NCI-H146 treated with DMSO at 0.1 percent for 48 hours (cell line): ENCODE results near the gene GULP1.
"Not testable (repeated sequence)": the region's sequence is repeated elsewhere in the genome, so short reads cannot be mapped to it uniquely, and the experiment has no call there.

Experiments used
- DNase-seq: peaks from one replicate; lab custom pipeline; 2025; ENCODE audit not compliant: unreplicated experiment; lab: John Stamatoyannopoulos, UW

The GULP1 gene

DNA sequence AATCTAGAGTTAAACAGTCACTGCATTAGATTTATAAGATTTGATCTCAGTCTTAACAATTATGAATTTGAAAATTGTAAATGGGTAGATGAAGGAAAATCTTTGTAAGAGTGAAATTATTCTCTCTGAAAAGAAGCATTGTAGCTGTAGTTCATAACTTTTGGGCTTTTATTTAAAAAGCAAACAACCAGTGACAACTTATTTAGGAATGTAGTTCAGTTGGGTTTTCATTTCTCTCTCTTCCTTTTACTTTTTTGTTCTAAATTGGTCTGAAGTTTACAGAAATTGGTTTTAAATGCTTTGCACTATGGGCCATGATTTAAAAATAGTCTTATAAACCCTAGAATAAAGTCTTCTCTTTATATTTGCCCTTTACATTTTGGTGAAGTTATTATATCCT, 296.6 kb downstream of the GULP1 start:
- DNase-seq: no peak

DNA sequence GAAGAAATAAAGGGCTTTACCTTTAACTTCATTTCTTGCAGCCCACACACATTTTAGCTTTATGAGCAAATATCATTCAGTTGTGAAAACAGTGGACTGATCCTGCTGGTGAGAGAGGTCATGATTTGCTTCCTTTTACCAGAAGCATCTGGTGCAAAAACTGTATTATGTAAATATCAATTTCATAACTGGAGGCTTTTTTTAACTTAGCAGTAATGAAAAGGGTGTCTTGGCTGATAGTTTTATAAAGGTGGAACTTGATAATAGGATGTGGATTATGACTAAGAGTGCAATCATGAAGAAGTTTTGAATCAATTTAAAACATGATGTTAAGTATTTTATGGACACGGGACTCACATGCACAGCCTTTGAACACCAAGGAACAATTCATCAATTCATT, 304.4 kb downstream of the GULP1 start:
- no peak for DNase-seq

DNA sequence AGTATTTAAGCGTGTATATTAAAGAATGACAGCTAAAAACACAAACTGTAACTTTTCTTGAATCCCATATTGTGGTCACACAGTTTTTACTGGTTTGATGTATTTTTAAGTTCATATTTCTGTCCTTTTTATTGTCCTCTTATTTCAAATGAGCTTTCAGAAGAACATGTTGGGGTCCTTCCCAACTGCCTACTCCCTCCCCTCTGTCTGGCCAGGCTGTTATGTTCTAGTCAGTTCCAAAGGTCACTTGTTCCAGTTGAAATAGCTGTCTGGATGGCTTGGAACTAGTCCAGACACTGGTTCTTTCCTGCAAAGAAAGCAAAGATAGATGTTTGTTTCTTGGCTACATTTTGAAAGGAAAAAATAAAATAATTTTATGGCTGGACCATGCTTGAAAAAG, 306.9 kb downstream of the GULP1 start:
- no peak for DNase-seq

DNA sequence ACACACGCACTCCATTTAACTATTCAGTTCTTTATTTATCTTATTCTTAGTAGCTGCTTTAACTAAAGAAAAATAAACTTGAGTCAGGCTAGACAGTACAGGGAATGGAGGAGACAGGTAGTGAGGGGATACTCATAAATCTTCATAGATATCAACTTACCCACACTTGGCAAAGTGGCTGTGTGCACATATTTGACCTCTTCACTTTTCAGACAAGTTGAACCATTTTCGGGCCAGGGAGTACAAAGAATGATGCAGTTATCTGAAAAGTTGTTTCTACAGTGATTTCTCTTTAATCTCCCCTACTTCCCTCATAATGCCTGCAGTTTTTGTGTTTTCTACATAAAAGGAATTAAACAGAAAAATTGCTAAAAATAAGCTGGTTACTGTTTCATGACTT, 307.5 kb downstream of the GULP1 start:
- DNase-seq: no peak

DNA sequence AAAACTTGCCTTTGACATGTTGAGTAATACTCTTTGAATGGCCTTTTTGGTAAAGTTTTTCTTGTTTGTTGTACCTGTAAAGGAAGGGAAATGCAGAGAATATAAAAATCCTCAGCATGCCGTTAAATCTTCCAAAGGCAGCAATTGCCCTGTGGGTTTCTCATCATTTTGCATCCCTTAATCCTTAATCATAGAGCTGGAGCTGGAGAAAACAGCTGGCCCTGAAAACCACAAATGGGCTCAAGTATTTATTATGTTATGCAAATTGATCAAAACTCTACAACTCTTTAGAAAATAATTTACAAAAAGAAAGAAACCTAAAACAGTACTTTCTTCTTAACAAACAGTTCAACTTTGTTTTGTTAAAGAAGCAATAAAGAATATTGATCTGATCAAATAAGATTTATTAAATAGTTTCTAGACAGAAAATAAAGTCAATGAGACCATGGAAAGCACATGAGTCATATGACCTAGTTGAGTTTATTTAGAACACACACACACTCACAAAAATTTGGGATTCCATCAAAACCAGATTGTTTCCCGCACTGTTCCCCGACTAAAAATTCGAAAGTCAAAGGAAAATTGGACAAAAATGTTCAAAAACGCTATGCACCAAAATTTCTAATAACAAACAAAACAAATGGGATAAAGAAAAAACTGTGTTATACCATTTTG, 309.0 kb downstream of the GULP1 start:
- no peak for DNase-seq

DNA sequence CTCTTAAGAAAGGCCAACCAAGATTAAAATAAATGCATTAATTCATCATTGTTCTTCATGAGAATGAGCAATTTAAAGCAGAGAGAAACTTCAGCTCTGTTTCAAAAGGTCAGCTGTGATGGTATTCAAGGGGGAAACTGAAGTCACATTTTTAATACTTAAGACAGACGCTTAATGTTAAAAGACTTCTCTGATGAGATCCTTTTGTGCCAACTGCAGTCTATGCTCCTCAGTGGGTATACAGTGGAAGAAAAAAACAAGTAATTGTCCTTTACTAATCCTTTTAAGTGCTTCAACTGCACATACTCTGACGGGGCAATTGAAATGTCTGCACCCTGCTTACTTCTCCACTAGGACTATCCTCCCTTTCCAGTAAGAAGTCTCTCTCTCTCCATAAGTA, 309.7 kb downstream of the GULP1 start:
- no peak for DNase-seq

DNA sequence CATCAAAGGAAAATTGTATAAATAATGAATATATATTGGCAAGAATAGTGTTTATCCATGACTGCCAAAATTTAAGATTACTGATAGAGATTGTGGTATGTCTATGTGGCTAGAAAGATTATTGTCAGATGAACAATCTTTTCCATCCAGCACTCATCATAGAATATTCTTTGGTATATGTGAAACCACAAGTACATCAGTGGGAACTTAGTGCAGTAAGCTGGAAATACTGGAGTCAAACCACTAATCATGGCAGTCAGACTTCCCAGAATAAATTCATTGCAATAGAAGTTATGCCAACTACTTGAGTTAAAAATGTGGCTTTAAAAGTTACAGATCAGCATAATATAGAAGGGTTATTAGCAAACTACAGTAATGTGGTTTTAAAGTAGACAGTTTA, 310.3 kb downstream of the GULP1 start:
- no peak for DNase-seq

DNA sequence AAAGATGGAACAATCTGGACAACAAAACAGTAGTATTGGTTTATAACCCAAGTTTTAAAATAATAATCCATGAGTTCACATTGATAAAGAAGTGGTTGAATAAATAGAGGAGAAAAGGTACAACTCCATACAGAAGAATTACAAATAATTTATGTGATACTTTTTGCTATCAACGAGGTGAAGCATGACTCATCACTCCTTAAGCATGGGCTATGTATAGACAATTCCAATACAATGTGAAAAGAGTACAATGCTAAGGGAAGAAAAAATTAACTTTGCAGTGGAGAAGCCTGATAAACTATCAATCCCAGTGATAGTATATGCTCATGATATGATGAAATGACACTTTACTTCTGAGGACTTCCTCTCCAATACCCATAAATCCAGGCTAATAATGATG, 312.9 kb downstream of the GULP1 start:
- DNase-seq: no peak

DNA sequence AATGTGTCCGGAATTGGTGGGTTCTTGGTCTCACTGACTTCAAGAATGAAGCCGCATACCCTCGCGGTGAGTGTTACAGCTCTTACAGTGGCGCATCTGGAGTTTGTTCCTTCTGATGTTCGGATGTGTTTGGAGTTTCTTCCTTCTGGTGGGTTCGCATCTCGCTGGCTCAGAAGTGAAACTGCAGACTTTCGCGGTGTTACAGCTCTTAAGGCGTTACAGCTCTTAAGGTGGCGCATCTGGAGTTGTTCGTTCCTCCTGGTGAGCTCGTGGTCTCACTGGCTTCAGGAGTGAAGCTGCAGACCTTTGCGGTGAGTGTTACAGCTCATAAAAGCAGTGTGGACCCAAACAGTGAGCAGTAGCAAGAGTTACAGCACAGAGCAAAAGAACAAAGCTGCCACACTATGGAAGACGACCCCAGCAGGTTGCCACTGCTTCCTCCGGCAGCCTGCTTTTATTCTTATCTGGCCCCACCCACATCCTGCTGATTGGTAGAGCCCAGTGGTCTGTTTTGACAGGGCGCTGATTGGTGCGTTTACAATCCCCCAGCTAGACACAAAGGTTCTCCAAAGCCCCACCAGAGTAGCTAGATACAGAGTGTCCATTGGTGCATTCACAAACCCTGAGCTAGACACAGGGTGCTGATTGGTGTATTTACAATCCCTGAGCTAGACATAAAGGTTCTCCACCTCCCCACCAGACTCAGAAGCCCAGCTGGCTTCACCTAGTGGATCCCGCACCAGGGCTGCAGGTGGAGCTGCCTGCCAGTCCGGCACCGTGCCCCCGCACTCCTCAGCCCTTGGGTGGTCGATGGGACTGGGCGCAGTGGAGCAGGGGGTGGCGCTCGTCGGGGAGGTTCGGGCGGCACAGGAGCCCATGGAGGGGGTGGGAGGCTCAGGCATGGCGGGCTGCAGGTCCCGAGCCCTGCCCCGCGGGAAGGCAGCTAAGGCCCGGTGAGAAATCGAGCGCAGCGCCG, 314.2 kb downstream of the GULP1 start:
- DNase-seq: not testable (repeated sequence)

DNA sequence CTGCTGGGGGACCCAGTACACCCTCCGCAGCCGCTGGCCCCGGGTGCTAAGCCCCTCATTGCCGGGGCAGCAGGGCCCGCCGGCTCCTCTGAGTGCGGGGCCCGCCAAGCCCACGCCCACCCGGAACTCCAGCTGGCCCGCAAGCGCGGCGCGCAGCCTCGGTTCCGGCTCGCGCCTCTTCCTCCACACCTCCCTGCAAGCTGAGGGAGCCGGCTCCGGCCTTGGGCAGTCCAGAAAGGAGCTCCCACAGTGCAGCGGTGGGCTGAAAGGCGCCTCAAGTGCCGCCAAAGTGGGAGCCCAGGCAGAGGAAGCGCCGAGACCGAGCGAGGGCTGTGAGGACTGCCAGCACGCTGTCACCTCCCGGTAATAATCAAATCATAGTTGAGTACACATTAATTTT, 314.9 kb downstream of the GULP1 start:
- not testable (repeated sequence) for DNase-seq

DNA sequence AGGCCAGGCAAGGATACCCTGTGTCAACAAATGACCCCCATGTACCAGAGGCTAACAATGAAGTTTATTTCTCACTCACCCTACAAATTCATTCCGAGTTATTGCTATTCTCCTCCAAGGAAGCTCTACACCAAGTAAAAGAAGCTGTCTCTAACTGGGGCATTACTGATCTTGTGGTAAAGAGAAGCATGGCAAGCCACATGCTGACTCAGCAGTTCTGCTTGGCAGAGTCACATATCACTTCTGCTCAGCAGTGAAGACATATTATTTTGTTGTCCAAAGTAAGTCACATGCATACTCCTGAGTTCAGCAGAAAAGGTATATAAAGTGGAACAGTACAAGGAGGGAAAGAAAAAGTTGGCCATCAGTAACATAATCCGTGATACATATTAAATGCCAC, 315.8 kb downstream of the GULP1 start:
- DNase-seq: no peak

DNA sequence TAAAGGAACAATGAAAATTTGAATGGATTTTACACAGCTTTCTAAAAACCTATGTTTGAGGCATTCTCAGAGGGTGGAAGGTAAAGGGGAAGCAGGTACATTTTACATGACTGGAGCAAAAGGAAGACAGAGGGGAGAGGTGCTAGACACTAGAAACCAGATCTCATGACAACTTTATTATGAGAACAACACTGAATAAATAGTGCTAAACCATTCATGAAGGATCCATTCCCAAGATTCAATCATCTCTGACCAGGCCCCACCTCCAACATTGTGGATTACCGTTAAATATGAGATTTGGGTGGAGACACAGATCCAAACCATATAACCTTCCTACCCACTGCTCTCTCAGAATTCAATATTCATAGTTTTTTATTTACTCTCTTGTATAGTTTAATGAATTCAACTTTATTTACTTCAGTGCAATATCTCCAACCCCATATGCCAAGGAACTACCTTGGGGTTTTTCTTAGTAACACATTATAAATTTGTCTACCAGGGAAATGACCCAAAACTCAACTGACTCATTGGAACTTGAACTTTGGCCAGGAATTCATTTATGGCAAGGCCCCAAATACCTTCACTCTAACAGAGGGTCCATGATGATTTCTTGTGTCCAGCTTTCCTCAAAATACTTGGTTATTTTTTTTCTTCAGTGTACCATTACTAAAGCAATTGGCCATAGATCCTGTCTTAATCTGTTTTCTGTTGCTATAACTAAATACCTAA, 317.8 kb downstream of the GULP1 start:
- no peak for DNase-seq

DNA sequence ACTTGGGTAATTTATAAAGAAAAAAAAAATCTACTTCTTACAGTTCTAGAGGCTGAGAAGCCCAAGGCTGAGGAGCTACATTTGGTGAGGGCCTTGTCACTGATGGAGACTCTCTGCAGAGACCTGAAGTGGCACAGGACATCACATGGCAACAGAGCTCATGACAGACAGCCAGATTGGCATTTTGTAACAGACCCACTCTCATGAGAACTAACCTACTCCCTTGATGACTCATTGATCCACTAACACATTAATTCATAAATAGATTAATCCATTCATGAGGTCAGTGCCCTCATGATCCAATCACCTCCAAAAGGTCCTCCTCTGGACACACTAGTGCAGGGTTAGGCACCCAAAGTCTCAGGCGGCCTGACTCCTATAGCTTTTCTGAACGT, 318.4 kb downstream of the GULP1 start:
- DNase-seq: no peak

DNA sequence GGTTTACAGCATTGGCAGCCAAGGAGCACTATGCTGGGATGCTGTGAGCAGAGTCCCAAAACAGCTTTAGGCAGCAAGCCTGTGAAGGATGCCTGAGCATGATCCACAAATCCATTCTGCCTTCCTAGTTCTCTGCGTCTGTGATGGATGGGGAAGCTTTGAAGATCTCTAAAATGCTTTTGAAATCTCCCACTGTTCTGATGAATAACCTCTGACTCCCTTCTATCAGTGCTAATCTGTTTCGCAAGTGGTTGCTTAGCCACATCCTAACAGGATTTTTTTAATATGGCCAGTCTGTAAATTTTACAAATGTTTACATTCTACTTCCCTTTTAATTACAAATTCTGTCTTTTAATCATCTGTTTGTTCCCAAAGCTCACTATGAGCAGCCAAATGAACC, 319.2 kb downstream of the GULP1 start:
- DNase-seq: no peak

DNA sequence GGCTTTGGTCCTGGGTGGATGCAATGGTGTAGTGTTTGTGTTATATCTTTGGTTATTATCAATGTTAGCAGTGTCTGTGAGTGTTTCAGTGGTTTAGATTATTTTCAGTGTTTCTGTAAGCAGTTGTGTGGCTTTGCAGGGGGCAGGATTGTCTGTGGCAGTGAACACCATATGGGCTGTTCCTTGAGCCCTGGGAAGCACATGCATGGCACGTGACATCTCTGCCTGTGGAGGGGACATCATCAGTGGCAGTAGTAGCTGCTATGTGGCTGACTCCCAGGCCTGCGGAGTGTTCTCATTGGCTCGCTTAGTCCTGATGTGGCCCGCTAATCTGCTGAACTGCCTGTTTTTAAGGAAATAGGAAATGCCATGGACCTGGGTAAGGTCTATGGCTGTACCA, 327.5 kb downstream of the GULP1 start:
- no peak for DNase-seq

DNA sequence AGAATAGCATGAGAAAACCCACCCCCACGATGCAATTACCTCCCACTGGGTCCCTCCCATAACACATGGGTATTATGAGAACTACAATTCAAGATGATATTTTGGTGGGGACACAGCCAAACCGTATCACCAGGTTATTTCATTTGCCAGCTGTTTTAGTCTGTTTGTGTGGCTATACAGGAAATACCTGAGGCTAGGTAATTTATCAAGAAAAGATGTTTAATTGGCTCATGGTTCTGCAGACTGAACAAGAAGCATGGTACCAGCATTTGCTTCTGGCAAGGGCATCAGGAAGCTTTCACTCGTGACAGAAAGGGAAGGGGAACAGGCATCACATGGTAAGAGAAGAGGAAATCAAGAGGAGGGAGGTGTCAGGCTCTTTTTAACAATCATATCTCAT, 329.2 kb downstream of the GULP1 start:
- no peak for DNase-seq

DNA sequence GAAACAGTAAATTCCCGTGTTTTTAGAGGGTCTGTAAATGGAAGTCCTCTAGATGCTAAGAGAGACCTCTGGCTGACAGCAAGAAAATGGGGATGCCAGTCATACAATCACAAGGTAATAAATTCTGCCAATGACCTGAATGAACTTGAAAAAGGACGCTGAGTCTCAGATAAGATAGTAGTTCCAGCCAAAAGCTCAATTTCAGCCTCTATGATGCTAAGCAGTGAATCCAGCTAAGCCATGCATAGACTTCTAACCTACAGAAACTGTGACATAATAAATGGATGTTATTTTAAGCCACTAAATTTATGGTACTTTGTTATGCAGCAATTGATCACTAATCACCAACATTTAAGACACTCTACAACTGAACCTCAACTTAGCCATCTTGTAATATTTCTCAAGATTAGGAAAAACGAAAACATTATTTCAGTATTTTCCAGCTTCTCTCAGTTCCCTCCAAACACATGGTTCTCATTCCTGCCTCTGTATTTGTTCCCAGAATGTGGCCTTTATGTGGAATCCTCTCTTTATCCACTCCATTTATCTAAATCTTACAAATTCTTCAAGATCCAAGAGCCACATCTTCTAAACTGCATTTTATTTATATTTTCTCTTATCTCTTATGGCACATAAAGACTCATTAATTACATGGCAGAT, 331.1 kb downstream of the GULP1 start:
- no peak for DNase-seq

DNA sequence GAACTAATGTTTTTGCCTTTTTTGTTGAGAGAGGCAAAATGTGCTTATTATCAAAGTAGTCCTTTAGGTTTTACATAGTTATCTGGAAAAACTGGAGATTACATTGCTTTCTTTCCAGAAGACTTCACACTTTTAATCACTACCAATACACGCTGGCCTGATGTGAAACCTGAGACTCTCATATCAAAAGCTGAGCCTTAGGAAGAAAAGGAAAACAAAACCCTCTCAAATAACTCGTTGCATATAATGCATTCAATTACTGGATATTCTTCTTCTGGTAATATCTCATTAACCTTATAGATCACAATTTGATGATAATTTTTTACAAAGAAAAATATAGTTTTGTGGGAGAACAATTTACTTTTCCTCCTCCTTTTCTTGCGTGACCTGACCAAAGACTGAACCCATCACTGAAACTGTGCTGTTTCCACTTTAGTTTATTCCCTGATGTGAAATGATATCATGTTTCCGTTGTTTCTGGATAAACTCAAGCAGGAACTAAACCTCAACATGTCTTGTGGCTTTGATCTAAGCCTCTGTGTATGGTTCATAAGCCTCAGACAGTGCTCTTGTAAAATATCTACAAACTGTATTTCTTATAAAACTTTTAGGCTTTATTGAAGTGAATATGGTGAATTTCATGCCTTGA, 332.4 kb downstream of the GULP1 start:
- peak; percentile 43 for DNase-seq

DNA sequence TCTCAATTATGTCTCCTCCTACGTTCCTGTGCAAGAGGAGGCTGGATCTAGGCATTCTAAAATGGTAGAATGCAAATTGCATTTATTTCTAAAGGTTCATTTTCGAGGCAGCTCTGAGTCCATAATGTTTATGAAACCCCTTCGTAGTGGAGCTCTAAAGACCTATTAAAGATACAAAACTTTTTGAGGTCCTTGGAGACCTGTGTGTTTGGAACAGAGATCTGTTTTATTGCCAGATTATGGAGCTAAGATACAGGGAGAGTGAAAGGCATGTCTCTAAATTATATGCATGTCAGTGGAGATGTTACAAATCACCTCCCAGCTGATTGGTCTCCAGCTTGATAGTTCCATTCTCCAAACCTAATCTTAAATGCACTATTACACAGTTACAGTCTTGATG, 335.8 kb downstream of the GULP1 start:
- no peak for DNase-seq

DNA sequence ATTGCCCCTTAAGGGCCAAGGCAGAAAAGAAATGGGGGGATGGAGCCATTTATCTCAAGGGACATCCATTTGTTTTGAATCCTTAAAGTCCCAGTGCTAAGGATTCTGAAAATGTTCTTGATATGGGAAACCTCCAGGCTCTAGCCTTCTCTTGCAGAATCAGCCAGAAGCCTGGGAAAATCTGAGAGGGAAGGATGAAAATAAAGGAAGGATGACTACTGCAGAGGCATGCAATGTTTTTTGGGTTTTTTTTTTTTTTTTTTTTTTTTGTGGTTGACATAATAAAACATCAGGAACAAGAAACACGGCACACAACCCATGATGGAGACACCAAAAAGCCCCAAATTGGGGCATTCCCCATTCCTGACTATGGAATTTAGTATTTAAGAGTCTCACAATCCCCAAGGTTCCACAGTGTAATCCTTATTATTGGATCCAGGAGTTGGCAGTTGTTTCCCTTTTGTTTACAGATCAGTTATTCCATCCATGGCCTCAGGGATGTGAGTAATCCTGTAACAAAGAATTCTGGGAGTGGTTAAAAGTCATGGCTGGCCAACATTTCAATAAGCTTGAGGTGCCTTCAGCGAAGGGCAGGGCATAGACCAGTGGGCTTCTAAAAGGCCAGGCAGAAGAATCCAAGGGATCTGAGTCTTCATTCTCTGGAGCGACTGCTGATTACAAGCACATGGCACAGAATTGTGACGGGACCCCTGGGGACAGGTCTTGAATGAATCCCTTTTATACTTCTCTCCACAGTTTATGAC, 337.5 kb downstream of the GULP1 start:
- DNase-seq: no peak
